ENCODE results near the gene ZNF555. TPM values are rescaled to one million over a fixed set of nuclear protein-coding genes. Genes with fewer than 3 reads are reported as not detected.
"Not testable (repeated sequence)": the region's sequence is repeated elsewhere in the genome, so short reads cannot be mapped to it uniquely, and the experiment has no call there.

The ZNF555 gene
- total RNA-seq, 1 donor from 2014 or later, result 15.7 TPM

GRCh38 chr19:2813235-2814160 lies 27.8 kb upstream of the ZNF555 start:
- Histone ChIP-seq H3K9me3 (ENCODE audit: control insufficient read depth in 3 of 3, low read length in 3 of 3) (no peaks in the 10 kb centered on the region), H3K27me3 (ENCODE audit: control insufficient read depth in 3 of 3, insufficient read depth in 3 of 3, low read length in 3 of 3) (no peaks in the 10 kb centered on the region), H3K9ac (ENCODE audit: low read depth in 1 of 3, low read length in 3 of 3) (no peak overlapping the region), H3K4me3 (ENCODE audit: low read length in 3 of 3) (no peak overlapping the region), H3K36me3 (ENCODE audit: control insufficient read depth in 3 of 3, insufficient read depth in 3 of 3, low read length in 3 of 3) (peaks cover 14 to 22% (median 19%) of the 10 kb centered on the region in 3 donors), H3K4me1 (ENCODE audit: control insufficient read depth in 3 of 3, insufficient read depth in 3 of 3, low read length in 3 of 3) (peaks cover 0 to 9% (median 3%) of the 10 kb centered on the region in 3 donors), H3K27ac (ENCODE audit: low read depth, low read length) (no peak overlapping the region)

- Histone ChIP-seq H3K9me3 (ENCODE audit: control insufficient read depth in 3 of 3, low read length in 3 of 3) (no peaks in the 10 kb centered on the region), H3K4me1 (ENCODE audit: control insufficient read depth in 3 of 3, insufficient read depth in 3 of 3, low read length in 3 of 3) (peaks cover 0 to 11% (median 3%) of the 10 kb centered on the region in 3 donors), H3K27ac (ENCODE audit: low read depth, low read length) (no peak overlapping the region), H3K27me3 (ENCODE audit: control insufficient read depth in 3 of 3, insufficient read depth in 3 of 3, low read length in 3 of 3) (no peaks in the 10 kb centered on the region), H3K9ac (ENCODE audit: low read depth in 1 of 3, low read length in 3 of 3) (no peak overlapping the region), H3K36me3 (ENCODE audit: control insufficient read depth in 3 of 3, insufficient read depth in 3 of 3, low read length in 3 of 3) (peaks cover 5 to 13% (median 11%) of the 10 kb centered on the region in 3 donors), H3K4me3 (ENCODE audit: low read length in 3 of 3) (no peak overlapping the region)
Observed at GRCh38 chr19:2814426-2814825, 26.8 kb upstream of the ZNF555 start.

- peaks cover 2 to 12% (median 5%) of the 10 kb centered on the region in 3 donors for H3K4me1 ChIP-seq (ENCODE audit: control insufficient read depth in 3 of 3, insufficient read depth in 3 of 3, low read length in 3 of 3)
- no peak overlapping the region for H3K9ac ChIP-seq (ENCODE audit: low read depth in 1 of 3, low read length in 3 of 3)
- H3K4me3 ChIP-seq (ENCODE audit: low read length in 3 of 3), result no peak overlapping the region
- peaks cover 0 to 9% (median 6%) of the 10 kb centered on the region in 3 donors for H3K36me3 ChIP-seq (ENCODE audit: control insufficient read depth in 3 of 3, insufficient read depth in 3 of 3, low read length in 3 of 3)
- H3K27me3 ChIP-seq (ENCODE audit: control insufficient read depth in 3 of 3, insufficient read depth in 3 of 3, low read length in 3 of 3), result no peaks in the 10 kb centered on the region
- no peak overlapping the region for H3K27ac ChIP-seq (ENCODE audit: low read depth, low read length)
- no peaks in the 10 kb centered on the region for H3K9me3 ChIP-seq (ENCODE audit: control insufficient read depth in 3 of 3, low read length in 3 of 3)
Observed at GRCh38 chr19:2815191-2815614, 26.1 kb upstream of the ZNF555 start.

DNA sequence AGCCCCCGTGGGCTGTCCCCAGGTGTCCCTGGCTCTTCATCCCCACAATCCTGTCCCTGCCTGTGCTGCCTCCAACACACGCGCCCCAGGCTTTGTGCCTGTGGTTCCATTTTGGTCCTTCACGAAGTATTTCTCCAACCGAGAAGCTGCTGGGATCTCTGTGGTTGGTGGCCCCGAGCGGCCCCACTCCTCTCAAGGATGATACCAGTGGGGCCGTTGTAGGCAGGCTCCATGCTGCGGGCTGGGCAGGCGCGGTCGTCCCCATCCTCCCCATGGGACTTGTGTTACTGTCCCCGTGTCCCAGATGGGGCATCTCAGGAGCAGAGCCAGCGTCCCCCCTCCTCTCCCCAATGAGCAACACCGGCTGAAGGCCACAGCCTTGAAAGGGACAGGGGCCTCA lies 25.4 kb upstream of the ZNF555 start:
- H3K36me3 ChIP-seq (ENCODE audit: control insufficient read depth in 3 of 3, insufficient read depth in 3 of 3, low read length in 3 of 3), result peaks cover 0 to 6% (median 4%) of the 10 kb centered on the region in 3 donors
- H3K9me3 ChIP-seq (ENCODE audit: control insufficient read depth in 3 of 3, low read length in 3 of 3), result no peaks in the 10 kb centered on the region
- no peak overlapping the region for H3K9ac ChIP-seq (ENCODE audit: low read depth in 1 of 3, low read length in 3 of 3)
- H3K4me3 ChIP-seq (ENCODE audit: low read length in 3 of 3), result no peak overlapping the region
- no peaks in the 10 kb centered on the region for H3K27me3 ChIP-seq (ENCODE audit: control insufficient read depth in 3 of 3, insufficient read depth in 3 of 3, low read length in 3 of 3)
- no peak overlapping the region for H3K27ac ChIP-seq (ENCODE audit: low read depth, low read length)
- H3K4me1 ChIP-seq (ENCODE audit: control insufficient read depth in 3 of 3, insufficient read depth in 3 of 3, low read length in 3 of 3), result peaks cover 8 to 15% (median 11%) of the 10 kb centered on the region in 3 donors

DNA sequence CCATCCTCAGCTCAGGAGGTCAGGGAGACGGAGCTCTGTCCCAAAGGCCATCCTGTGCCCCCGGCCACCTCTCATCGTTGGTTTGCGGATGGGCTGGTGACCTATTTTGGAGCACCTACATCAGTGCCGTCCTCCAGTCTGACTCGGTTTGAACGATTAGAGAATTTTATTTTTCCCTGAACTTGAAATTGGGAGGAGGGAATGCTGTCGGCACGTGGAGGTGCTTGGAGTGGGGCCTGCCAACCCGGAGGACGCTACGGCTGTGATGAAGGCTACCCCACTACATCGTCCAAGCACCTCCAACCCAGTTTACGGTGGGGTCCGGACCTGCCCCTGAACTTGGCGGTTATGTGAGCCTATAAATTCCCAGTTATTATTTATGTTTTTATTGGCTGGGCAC lies 24.6 kb upstream of the ZNF555 start:
- Histone ChIP-seq H3K27ac (ENCODE audit: low read depth, low read length) (no peak overlapping the region), H3K27me3 (ENCODE audit: control insufficient read depth in 3 of 3, insufficient read depth in 3 of 3, low read length in 3 of 3) (no peaks in the 10 kb centered on the region), H3K4me3 (ENCODE audit: low read length in 3 of 3) (no peak overlapping the region), H3K9ac (ENCODE audit: low read depth in 1 of 3, low read length in 3 of 3) (no peak overlapping the region), H3K9me3 (ENCODE audit: control insufficient read depth in 3 of 3, low read length in 3 of 3) (no peaks in the 10 kb centered on the region), H3K36me3 (ENCODE audit: control insufficient read depth in 3 of 3, insufficient read depth in 3 of 3, low read length in 3 of 3) (peaks cover 0 to 4% (median 0%) of the 10 kb centered on the region in 3 donors), H3K4me1 (ENCODE audit: control insufficient read depth in 3 of 3, insufficient read depth in 3 of 3, low read length in 3 of 3) (peaks cover 8 to 15% (median 11%) of the 10 kb centered on the region in 3 donors)

DNA sequence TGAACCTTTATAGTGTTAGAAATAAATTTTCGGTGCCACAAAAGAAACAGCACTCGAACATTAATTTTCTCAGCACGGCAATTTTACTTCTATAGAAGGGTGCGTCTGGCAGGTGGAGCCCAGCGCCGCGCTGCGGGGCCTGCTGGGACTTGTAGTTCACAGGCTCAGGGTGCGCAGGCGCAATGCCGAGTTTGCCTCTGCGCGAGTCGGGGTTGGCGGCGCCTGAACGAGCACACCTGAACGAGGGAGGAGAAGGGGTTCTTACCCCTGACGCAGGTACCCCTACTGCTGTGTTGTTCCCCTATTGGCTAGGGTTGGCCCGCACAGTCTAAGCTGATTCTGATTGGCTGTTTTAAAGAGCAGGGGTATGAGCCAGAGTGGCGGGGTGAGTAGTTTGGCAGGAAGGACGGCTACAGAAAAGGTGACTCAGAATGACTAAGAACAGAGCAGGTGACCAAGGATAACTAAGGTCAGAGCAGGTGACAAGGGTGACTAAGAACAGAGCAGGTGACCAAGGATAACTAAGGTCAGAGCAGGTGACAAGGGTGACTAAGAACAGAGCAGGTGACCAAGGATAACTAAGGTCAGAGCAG lies 23.9 kb upstream of the ZNF555 start:
- H3K36me3 ChIP-seq (ENCODE audit: control insufficient read depth in 3 of 3, insufficient read depth in 3 of 3, low read length in 3 of 3); H3K9me3 ChIP-seq (ENCODE audit: control insufficient read depth in 3 of 3, low read length in 3 of 3); H3K4me1 ChIP-seq (ENCODE audit: control insufficient read depth in 3 of 3, insufficient read depth in 3 of 3, low read length in 3 of 3); H3K27me3 ChIP-seq (ENCODE audit: control insufficient read depth in 3 of 3, insufficient read depth in 3 of 3, low read length in 3 of 3); H3K4me3 ChIP-seq (ENCODE audit: low read length in 3 of 3); H3K9ac ChIP-seq (ENCODE audit: low read depth in 1 of 3, low read length in 3 of 3); H3K27ac ChIP-seq (ENCODE audit: low read depth, low read length): not testable (repeated sequence)

- no peaks in the 10 kb centered on the region for H3K27me3 ChIP-seq (ENCODE audit: control insufficient read depth in 3 of 3, insufficient read depth in 3 of 3, low read length in 3 of 3)
- H3K9ac ChIP-seq (ENCODE audit: low read depth in 1 of 3, low read length in 3 of 3), result peak within 1 kb of the TSS; percentile 72 to 88 (median 82)
- peaks cover 6 to 8% (median 8%) of the 10 kb centered on the region in 3 donors for H3K4me1 ChIP-seq (ENCODE audit: control insufficient read depth in 3 of 3, insufficient read depth in 3 of 3, low read length in 3 of 3)
- no peak within 1 kb of the TSS for H3K27ac ChIP-seq (ENCODE audit: low read depth, low read length)
- no peaks in the 10 kb centered on the region for H3K9me3 ChIP-seq (ENCODE audit: control insufficient read depth in 3 of 3, low read length in 3 of 3)
- peaks cover 0 to 16% (median 7%) of the 10 kb centered on the region in 3 donors for H3K36me3 ChIP-seq (ENCODE audit: control insufficient read depth in 3 of 3, insufficient read depth in 3 of 3, low read length in 3 of 3)
- H3K4me3 ChIP-seq (ENCODE audit: low read length in 3 of 3), result peak within 1 kb of the TSS; percentile 86 to 90 (median 88)
Observed at GRCh38 chr19:2819540-2820111, 21.6 kb upstream of the ZNF555 start, which contains the start of gene ZNF554. Gene ZNF554 (plus strand): TSS chr19:2819868. CDS start chr19:2820072, 204 bp downstream.

GRCh38 chr19:2820112-2820702 lies 21.1 kb upstream of the ZNF555 start:
- no peaks in the 10 kb centered on the region for H3K9me3 ChIP-seq (ENCODE audit: control insufficient read depth in 3 of 3, low read length in 3 of 3)
- H3K36me3 ChIP-seq (ENCODE audit: control insufficient read depth in 3 of 3, insufficient read depth in 3 of 3, low read length in 3 of 3), result peaks cover 2 to 17% (median 7%) of the 10 kb centered on the region in 3 donors
- H3K9ac ChIP-seq (ENCODE audit: low read depth in 1 of 3, low read length in 3 of 3), result peak overlapping the region; percentile 72 to 88 (median 82)
- no peak overlapping the region for H3K27ac ChIP-seq (ENCODE audit: low read depth, low read length)
- no peaks in the 10 kb centered on the region for H3K27me3 ChIP-seq (ENCODE audit: control insufficient read depth in 3 of 3, insufficient read depth in 3 of 3, low read length in 3 of 3)
- H3K4me3 ChIP-seq (ENCODE audit: low read length in 3 of 3), result peak overlapping the region; percentile 86 to 90 (median 88)
- H3K4me1 ChIP-seq (ENCODE audit: control insufficient read depth in 3 of 3, insufficient read depth in 3 of 3, low read length in 3 of 3), result peaks cover 6 to 8% (median 8%) of the 10 kb centered on the region in 3 donors

- H3K27ac ChIP-seq (ENCODE audit: low read depth, low read length), result no peak overlapping the region
- H3K36me3 ChIP-seq (ENCODE audit: control insufficient read depth in 3 of 3, insufficient read depth in 3 of 3, low read length in 3 of 3), result peaks cover 11 to 29% (median 18%) of the 10 kb centered on the region in 3 donors
- no peak overlapping the region for H3K4me3 ChIP-seq (ENCODE audit: low read length in 3 of 3)
- H3K9ac ChIP-seq (ENCODE audit: low read depth in 1 of 3, low read length in 3 of 3), result no peak overlapping the region
- H3K27me3 ChIP-seq (ENCODE audit: control insufficient read depth in 3 of 3, insufficient read depth in 3 of 3, low read length in 3 of 3), result no peaks in the 10 kb centered on the region
- peaks cover 6 to 8% (median 8%) of the 10 kb centered on the region in 3 donors for H3K4me1 ChIP-seq (ENCODE audit: control insufficient read depth in 3 of 3, insufficient read depth in 3 of 3, low read length in 3 of 3)
- no peaks in the 10 kb centered on the region for H3K9me3 ChIP-seq (ENCODE audit: control insufficient read depth in 3 of 3, low read length in 3 of 3)
Observed at GRCh38 chr19:2822846-2823245, 18.4 kb upstream of the ZNF555 start.
